Fibroblast of lung (primary cell): ENCODE measurements around the gene HNRNPAB.

Source experiments
- CTCF ChIP-seq, 2 donors: IDR thresholded peaks in 1 of 2; conservative IDR thresholded peaks in 1 of 2; 1 replicate in 1 of 2; 2 replicates in 1 of 2; pipeline ENCODE4 v1.5.1; 2011 to 2012; ENCODE audit warnings: low read length in 2 of 2, control low read depth in 1 of 2, inconsistent platforms in 1 of 2, low read depth in 1 of 2, mild to moderate bottlenecking in 1 of 2
- EZH2 ChIP-seq: IDR thresholded peaks from 2 replicates; pipeline ENCODE4 v1.5.1; 2012; ENCODE audit warnings: low read length, control low read depth, mild to moderate bottlenecking; ENCODE audit errors: missing control alignments

- TF ChIP-seq CTCF (conservative IDR thresholded peaks at IDR 0.05 in 1 of 2, IDR thresholded peaks at IDR 0.05 in 1 of 2; ENCODE audit: low read depth in 1 of 2, low read length in 2 of 2) (no peak), EZH2 (no peak)
Observed at GRCh38 chr5:178257650-178258049, 53.3 kb downstream of the HNRNPAB start.
